Suprapubic skin (tissue), 4 donors: Measurements from ENCODE around the gene ITGAL.

ENCODE experiments used
- EP300 ChIP-seq: sonication (generic); formaldehyde crosslinking; IDR thresholded peaks from one replicate; pipeline ENCODE4 v1.6.1; 2017; ENCODE audit warnings: antibody characterized with exemption
- POLR2A ChIP-seq, 2 donors: fragments of 450-650 bp; IDR thresholded peaks; one replicate each; pipeline ENCODE4 v1.6.1; 2017; ENCODE audit warnings: antibody characterized with exemption in 2 of 2, mild to moderate bottlenecking in 2 of 2, moderate library complexity in 2 of 2
- POLR2AphosphoS5 ChIP-seq, 3 donors: sonication (generic); formaldehyde crosslinking; IDR thresholded peaks; one replicate each; pipeline ENCODE4 v1.6.1; 2017; ENCODE audit warnings: antibody characterized with exemption in 3 of 3
- TF ChIP-seq, protein P1 (sequence below), 2 donors: fragments of 200-600 bp in 1 of 2; fragments of 450-650 bp in 1 of 2; sonication (generic) in 1 of 2; IDR thresholded peaks; one replicate each; pipeline ENCODE4 v1.5.1; 2016 to 2019; ENCODE audit warnings: antibody characterized with exemption in 2 of 2, mild to moderate bottlenecking in 1 of 2, moderate library complexity in 1 of 2

DNA sequence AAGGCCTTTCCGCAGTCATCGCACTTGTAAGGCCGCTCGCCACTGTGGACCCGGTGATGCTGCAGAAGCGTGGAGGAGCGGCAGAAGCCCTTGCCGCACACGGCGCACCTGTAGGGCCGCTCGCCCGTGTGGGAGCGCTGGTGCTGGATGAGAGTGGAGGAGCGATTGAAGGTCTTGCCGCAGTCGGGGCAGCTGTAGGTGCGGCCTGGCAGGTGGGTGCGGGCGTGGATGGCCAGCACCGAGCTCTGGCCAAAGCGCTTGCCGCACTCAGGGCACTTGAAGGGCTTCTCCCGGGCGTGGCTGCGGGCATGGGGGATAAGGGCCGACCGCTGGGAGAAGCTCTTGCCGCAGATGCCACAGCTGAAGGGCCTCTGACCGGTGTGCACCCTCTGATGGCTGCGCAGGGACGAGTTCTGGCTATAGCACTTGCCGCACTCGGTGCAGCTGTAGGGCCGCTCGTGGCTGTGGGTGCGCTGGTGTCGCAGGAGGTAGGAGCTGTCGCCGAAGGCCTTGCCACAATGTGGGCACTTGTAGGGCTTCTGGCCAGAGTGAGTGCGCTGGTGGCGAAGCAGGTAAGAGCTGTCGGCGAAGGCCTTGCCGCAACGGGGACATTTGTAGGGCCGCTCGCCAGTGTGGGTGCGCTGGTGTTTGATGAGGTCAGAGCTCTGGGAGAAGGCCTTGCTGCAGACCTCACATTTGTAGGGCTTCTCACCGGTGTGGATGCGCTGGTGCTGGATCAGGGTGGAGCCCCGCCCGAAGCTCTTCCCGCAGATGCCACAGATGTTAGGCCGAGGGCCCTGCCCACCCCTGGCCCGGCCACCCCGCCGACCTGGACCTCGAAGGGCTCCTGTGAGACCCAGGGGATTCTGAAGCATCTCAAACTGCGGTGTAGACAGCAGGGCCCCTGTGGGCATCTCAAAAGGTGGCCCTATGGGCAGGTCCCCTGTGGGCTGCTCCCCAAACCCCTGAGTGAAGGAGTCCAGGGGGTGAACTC lies 52.3 kb downstream of the ITGAL start:
- TF ChIP-seq, protein P1, sequence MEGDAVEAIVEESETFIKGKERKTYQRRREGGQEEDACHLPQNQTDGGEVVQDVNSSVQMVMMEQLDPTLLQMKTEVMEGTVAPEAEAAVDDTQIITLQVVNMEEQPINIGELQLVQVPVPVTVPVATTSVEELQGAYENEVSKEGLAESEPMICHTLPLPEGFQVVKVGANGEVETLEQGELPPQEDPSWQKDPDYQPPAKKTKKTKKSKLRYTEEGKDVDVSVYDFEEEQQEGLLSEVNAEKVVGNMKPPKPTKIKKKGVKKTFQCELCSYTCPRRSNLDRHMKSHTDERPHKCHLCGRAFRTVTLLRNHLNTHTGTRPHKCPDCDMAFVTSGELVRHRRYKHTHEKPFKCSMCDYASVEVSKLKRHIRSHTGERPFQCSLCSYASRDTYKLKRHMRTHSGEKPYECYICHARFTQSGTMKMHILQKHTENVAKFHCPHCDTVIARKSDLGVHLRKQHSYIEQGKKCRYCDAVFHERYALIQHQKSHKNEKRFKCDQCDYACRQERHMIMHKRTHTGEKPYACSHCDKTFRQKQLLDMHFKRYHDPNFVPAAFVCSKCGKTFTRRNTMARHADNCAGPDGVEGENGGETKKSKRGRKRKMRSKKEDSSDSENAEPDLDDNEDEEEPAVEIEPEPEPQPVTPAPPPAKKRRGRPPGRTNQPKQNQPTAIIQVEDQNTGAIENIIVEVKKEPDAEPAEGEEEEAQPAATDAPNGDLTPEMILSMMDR (IDR thresholded peaks at IDR 0.05) = no peak
- no peak for TF ChIP-seq POLR2AphosphoS5 (IDR thresholded peaks at IDR 0.05)
- TF ChIP-seq EP300 = no peak
- no peak for TF ChIP-seq POLR2A (IDR thresholded peaks at IDR 0.05)
